GM23338 (cell line): ENCODE results near the gene JAM3. TPM values are rescaled to one million over a fixed set of nuclear protein-coding genes. Genes with fewer than 3 reads are reported as not detected.

Experiments used
- ATAC-seq: fragments of 200-7000 bp; cut with Tn5 transposase; 3 replicates; pipeline ENCODE4 v1.9.1; 2020
- DNase-seq: peaks from one replicate; pipeline ENCODE4 v3.0.0-alpha.2; 2015; ENCODE audit warnings: low spot score
- H2AFZ ChIP-seq: fragments of 200-600 bp; sonication (generic); 2 replicates; pipeline ENCODE4 v1.8.0; 2016; ENCODE audit warnings: antibody characterized with exemption, mild to moderate bottlenecking, moderate library complexity
- H3F3A ChIP-seq: fragments of 200-600 bp; sonication (generic); replicated peaks from 2 replicates; pipeline ENCODE4 v1.8.0; 2017; ENCODE audit warnings: antibody characterized with exemption, mixed run types, low read depth
- H3K27ac ChIP-seq: fragments of 200-600 bp; sonication (generic); 2 replicates; pipeline ENCODE4 v1.6.1; 2016; ENCODE audit warnings: low read depth
- H3K27me3 ChIP-seq: fragments of 200-600 bp; sonication (generic); 2 replicates; pipeline ENCODE4 v1.8.0; 2016; ENCODE audit warnings: mild to moderate bottlenecking, mixed run types, moderate library complexity; ENCODE audit not compliant: insufficient read depth
- H3K36me3 ChIP-seq: fragments of 200-600 bp; sonication (generic); 2 replicates; pipeline ENCODE4 v1.8.0; 2016; ENCODE audit warnings: mild to moderate bottlenecking; ENCODE audit not compliant: insufficient read depth
- H3K4me1 ChIP-seq: fragments of 200-600 bp; sonication (generic); 2 replicates; pipeline ENCODE4 v1.8.0; 2016; ENCODE audit warnings: mild to moderate bottlenecking, moderate library complexity; ENCODE audit not compliant: insufficient read depth
- H3K4me2 ChIP-seq: fragments of 200-600 bp; sonication (generic); 2 replicates; pipeline ENCODE4 v1.7.1; 2017; ENCODE audit warnings: mixed run types
- H3K4me3 ChIP-seq: fragments of 200-600 bp; sonication (generic); 2 replicates; pipeline ENCODE4 v1.6.1; 2016; ENCODE audit warnings: mixed run types
- H3K79me2 ChIP-seq: fragments of 200-600 bp; sonication (generic); replicated peaks from 2 replicates; pipeline ENCODE4 v1.8.0; 2017; ENCODE audit warnings: mild to moderate bottlenecking; ENCODE audit not compliant: insufficient read depth
- H3K9me2 ChIP-seq: fragments of 200-600 bp; sonication (generic); 2 replicates; pipeline ENCODE4 v1.8.0; 2017; ENCODE audit not compliant: insufficient read depth
- H4K20me1 ChIP-seq: fragments of 200-600 bp; sonication (generic); replicated peaks from 2 replicates; pipeline ENCODE4 v1.8.0; 2017; ENCODE audit warnings: mild to moderate bottlenecking; ENCODE audit not compliant: insufficient read depth
- H3K27ac Mint-ChIP-seq: 2 replicates; pipeline ENCODE4 v1.8.0; 2020; ENCODE audit warnings: inconsistent platforms, mild to moderate bottlenecking, moderate library complexity, mixed read lengths
- H3K27me3 Mint-ChIP-seq: 3 replicates; pipeline ENCODE4 v1.8.0; 2022; ENCODE audit warnings: low read depth, mild to moderate bottlenecking, moderate library complexity, mixed read lengths, inconsistent platforms; ENCODE audit not compliant: insufficient read depth, poor library complexity
- H3K36me3 Mint-ChIP-seq: 3 replicates; pipeline ENCODE4 v1.8.0; 2021; ENCODE audit warnings: low read depth, mild to moderate bottlenecking, inconsistent platforms, moderate library complexity, mixed read lengths
- H3K4me1 Mint-ChIP-seq: 3 replicates; pipeline ENCODE4 v1.8.0; 2020; ENCODE audit warnings: mild to moderate bottlenecking, inconsistent platforms, mixed read lengths
- H3K4me3 Mint-ChIP-seq: 3 replicates; pipeline ENCODE4 v1.8.0; 2021; ENCODE audit warnings: moderate library complexity, mild to moderate bottlenecking, inconsistent platforms, mixed read lengths
- H3K9me3 Mint-ChIP-seq: 3 replicates; pipeline ENCODE4 v1.8.0; 2020; ENCODE audit warnings: moderate library complexity, mild to moderate bottlenecking, inconsistent platforms, mixed read lengths
- CREB1 ChIP-seq: fragments of 250-450 bp; sonication (Bioruptor Pico); IDR thresholded peaks from 2 replicates; pipeline ENCODE4 v1.5.0; 2020; ENCODE audit warnings: low read depth, mild to moderate bottlenecking, moderate library complexity
- ETS1 ChIP-seq: IDR thresholded peaks from 2 replicates; pipeline ENCODE4 v1.6.1; 2016; ENCODE audit warnings: antibody characterized with exemption
- EZH2 ChIP-seq: fragments of 200-600 bp; sonication (generic); IDR thresholded peaks from one replicate; pipeline ENCODE4 v1.8.0; 2017; ENCODE audit warnings: antibody characterized with exemption, mild to moderate bottlenecking, low read depth; ENCODE audit not compliant: unreplicated experiment
- EZH2phosphoT487 ChIP-seq: fragments of 200-600 bp; sonication (generic); IDR thresholded peaks from one replicate; pipeline ENCODE4 v1.8.1; 2018; ENCODE audit warnings: antibody characterized with exemption; ENCODE audit not compliant: unreplicated experiment
- JUNB ChIP-seq: IDR thresholded peaks from one replicate; pipeline ENCODE4 v1.6.1; 2016; ENCODE audit warnings: antibody characterized with exemption; ENCODE audit not compliant: unreplicated experiment
- NANOG ChIP-seq: IDR thresholded peaks from 2 replicates; pipeline ENCODE4 v1.6.1; 2016; ENCODE audit warnings: antibody characterized with exemption, borderline replicate concordance
- POLR2AphosphoS5 ChIP-seq: IDR thresholded peaks from 2 replicates; pipeline ENCODE4 v1.6.1; 2016; ENCODE audit warnings: antibody characterized with exemption, low read depth
- ZNF114 ChIP-seq: fragments of 250-450 bp; sonication (Bioruptor Pico); IDR thresholded peaks from 2 replicates; pipeline ENCODE4 v1.5.0; 2020; ENCODE audit warnings: mild to moderate bottlenecking, moderate library complexity
- ZNF331 ChIP-seq: fragments of 250-450 bp; sonication (Bioruptor Pico); IDR thresholded peaks from 2 replicates; pipeline ENCODE4 v1.5.0; 2020; ENCODE audit warnings: low read depth, mild to moderate bottlenecking, moderate library complexity
- polyA plus RNA-seq: library from polyadenylated mRNA; unstranded; fragments of >200 nt; fragmentation: Nextera tagmentation; extraction: Ambion mirVana; gene quantifications from 2 replicates; pipeline ENCODE4 v1.2.1, GENCODE V29; 2016
- total RNA-seq: library from RNA; depleted of rRNA; stranded (reverse); fragments of >200 nt; shearing (Covaris generic); gene quantifications from 2 replicates; pipeline ENCODE4 v1.2.3, GENCODE V29; 2014
- TF ChIP-seq, protein P1 (sequence below): fragments of 250-450 bp; sonication (Bioruptor Pico); IDR thresholded peaks from 2 replicates; pipeline ENCODE4 v1.5.0; 2020; ENCODE audit warnings: mild to moderate bottlenecking, moderate library complexity

The JAM3 gene
- total and polyA plus RNA-seq, 2 experiments from 2014 or later = 14.1 to 41.5 TPM

DNA sequence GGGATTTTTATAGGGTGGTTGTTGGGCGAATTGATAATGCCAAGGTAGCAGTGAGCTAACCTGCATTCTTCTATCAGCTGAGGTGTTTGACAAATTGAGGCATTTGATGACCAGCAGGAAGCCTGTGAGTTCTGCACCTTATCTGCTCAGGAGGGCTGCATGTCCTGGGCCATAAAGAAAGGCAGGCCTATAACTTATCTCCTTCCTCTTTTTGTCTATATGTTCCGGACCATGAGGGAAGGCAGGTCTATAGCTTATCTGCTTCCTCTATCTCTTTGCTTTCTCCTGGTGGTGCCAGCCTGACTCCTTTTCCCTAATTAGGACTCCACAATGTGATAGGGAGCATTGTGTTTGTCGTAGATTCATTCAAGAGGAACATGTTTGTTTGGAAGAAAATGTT lies 8.6 kb upstream of the JAM3 start:
- H3K9me2 ChIP-seq = no peaks in the 10 kb centered on the region
- DNase-seq = no peak
- no peak overlapping the region for H3K27ac Mint-ChIP-seq
- H3K27me3 Mint-ChIP-seq = peaks cover 1% of the 10 kb centered on the region
- H3K79me2 ChIP-seq = no peaks in the 10 kb centered on the region
- no peak for ATAC-seq
- H3K27ac ChIP-seq = no peak overlapping the region
- H3K4me2 ChIP-seq = no peak overlapping the region
- H3K27me3 ChIP-seq = no peaks in the 10 kb centered on the region
- no peaks in the 10 kb centered on the region for H3K4me1 ChIP-seq
- no peaks in the 10 kb centered on the region for H3F3A ChIP-seq
- no peaks in the 10 kb centered on the region for H4K20me1 ChIP-seq
- H2AFZ ChIP-seq = no peak overlapping the region
- H3K36me3 ChIP-seq = no peaks in the 10 kb centered on the region
- H3K9me3 Mint-ChIP-seq = no peaks in the 10 kb centered on the region
- no peak overlapping the region for H3K4me3 ChIP-seq
- no peak for TF ChIP-seq ZNF331 (CRISPR knock-in tag)
- TF ChIP-seq ZNF114 (CRISPR knock-in tag) = no peak
- TF ChIP-seq CREB1 (CRISPR knock-in tag) = no peak
- TF ChIP-seq EZH2 = no peak
- no peak for TF ChIP-seq POLR2AphosphoS5
- no peak for TF ChIP-seq EZH2phosphoT487
- TF ChIP-seq NANOG = no peak
- TF ChIP-seq, protein P1, sequence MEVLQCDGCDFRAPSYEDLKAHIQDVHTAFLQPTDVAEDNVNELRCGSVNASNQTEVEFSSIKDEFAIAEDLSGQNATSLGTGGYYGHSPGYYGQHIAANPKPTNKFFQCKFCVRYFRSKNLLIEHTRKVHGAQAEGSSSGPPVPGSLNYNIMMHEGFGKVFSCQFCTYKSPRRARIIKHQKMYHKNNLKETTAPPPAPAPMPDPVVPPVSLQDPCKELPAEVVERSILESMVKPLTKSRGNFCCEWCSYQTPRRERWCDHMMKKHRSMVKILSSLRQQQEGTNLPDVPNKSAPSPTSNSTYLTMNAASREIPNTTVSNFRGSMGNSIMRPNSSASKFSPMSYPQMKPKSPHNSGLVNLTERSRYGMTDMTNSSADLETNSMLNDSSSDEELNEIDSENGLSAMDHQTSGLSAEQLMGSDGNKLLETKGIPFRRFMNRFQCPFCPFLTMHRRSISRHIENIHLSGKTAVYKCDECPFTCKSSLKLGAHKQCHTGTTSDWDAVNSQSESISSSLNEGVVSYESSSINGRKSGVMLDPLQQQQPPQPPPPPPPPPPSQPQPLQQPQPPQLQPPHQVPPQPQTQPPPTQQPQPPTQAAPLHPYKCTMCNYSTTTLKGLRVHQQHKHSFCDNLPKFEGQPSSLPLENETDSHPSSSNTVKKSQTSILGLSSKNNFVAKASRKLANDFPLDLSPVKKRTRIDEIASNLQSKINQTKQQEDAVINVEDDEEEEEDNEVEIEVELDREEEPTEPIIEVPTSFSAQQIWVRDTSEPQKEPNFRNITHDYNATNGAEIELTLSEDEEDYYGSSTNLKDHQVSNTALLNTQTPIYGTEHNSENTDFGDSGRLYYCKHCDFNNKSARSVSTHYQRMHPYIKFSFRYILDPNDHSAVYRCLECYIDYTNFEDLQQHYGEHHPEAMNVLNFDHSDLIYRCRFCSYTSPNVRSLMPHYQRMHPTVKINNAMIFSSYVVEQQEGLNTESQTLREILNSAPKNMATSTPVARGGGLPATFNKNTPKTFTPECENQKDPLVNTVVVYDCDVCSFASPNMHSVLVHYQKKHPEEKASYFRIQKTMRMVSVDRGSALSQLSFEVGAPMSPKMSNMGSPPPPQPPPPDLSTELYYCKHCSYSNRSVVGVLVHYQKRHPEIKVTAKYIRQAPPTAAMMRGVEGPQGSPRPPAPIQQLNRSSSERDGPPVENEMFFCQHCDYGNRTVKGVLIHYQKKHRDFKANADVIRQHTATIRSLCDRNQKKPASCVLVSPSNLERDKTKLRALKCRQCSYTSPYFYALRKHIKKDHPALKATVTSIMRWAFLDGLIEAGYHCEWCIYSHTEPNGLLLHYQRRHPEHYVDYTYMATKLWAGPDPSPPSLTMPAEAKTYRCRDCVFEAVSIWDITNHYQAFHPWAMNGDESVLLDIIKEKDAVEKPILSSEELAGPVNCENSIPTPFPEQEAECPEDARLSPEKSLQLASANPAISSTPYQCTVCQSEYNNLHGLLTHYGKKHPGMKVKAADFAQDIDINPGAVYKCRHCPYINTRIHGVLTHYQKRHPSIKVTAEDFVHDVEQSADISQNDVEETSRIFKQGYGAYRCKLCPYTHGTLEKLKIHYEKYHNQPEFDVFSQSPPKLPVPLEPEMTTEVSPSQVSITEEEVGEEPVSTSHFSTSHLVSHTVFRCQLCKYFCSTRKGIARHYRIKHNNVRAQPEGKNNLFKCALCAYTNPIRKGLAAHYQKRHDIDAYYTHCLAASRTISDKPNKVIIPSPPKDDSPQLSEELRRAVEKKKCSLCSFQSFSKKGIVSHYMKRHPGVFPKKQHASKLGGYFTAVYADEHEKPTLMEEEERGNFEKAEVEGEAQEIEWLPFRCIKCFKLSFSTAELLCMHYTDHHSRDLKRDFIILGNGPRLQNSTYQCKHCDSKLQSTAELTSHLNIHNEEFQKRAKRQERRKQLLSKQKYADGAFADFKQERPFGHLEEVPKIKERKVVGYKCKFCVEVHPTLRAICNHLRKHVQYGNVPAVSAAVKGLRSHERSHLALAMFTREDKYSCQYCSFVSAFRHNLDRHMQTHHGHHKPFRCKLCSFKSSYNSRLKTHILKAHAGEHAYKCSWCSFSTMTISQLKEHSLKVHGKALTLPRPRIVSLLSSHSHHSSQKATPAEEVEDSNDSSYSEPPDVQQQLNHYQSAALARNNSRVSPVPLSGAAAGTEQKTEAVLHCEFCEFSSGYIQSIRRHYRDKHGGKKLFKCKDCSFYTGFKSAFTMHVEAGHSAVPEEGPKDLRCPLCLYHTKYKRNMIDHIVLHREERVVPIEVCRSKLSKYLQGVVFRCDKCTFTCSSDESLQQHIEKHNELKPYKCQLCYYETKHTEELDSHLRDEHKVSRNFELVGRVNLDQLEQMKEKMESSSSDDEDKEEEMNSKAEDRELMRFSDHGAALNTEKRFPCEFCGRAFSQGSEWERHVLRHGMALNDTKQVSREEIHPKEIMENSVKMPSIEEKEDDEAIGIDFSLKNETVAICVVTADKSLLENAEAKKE = no peak
- no peak for TF ChIP-seq JUNB
- no peak for TF ChIP-seq ETS1
- H3K4me1 Mint-ChIP-seq = no peaks in the 10 kb centered on the region; the same call in 2 of the 3 replicates
- H3K36me3 Mint-ChIP-seq = no peaks in the 10 kb centered on the region
- H3K4me3 Mint-ChIP-seq = no peak overlapping the region
